GM12878 (cell line): ENCODE results near the gene CRB1. TPM values are rescaled to one million over a fixed set of nuclear protein-coding genes. Genes with fewer than 3 reads are reported as not detected.

Experiments used
- ATAC-seq: fragments of 200-7000 bp; cut with Tn5 transposase; 3 replicates; pipeline ENCODE4 v1.9.1; 2020; ENCODE audit warnings: mild to moderate bottlenecking, moderate library complexity
- BruUV-seq: library from RNA; stranded (reverse); fragments of 400-500 nt; replicated peaks from 2 replicates; lab custom pipeline; 2021; lab: Mats Ljungman, UMichigan
- CTCF ChIA-PET: fragments of 300-600 bp; sonication (Branson Sonifier 250); formaldehyde crosslinking; extraction: SDS; loops from one replicate; lab custom pipeline; 2021; ENCODE audit warnings: inconsistent platforms; lab: Yijun Ruan, JAX
- POLR2A ChIA-PET: fragments of 350-600 bp; formaldehyde crosslinking; extraction: SDS; loops from one replicate; lab custom pipeline; 2021; ENCODE audit warnings: inconsistent platforms; lab: Charles Lee
- RAD21 ChIA-PET: fragments of 300-600 bp; sonication (Branson Sonifier 250); formaldehyde crosslinking; loops from one replicate; lab custom pipeline; 2023; ENCODE audit warnings: antibody characterized with exemption; ENCODE audit not compliant: unreplicated experiment; lab: Charles Lee
- SMC1A ChIA-PET: fragments of 300-600 bp; sonication (Branson Sonifier 250); formaldehyde crosslinking; loops from one replicate; lab custom pipeline; 2023; ENCODE audit not compliant: unreplicated experiment, uncharacterized antibody; lab: Charles Lee
- DNase-seq: peaks from one replicate; pipeline ENCODE4 v3.0.0-alpha.2; 2011; ENCODE audit warnings: low read depth, low spot score
- FAIRE-seq: peaks from 3 replicates; lab custom pipeline; 2011; peaks lifted over from hg19 to GRCh38; lab: Jason Lieb, UNC
- H2AFZ ChIP-seq: 2 replicates; pipeline ENCODE4 v1.6.0; 2011; ENCODE audit warnings: low read depth, low read length, control low read depth; ENCODE audit not compliant: control insufficient read depth
- H3K27ac ChIP-seq: 2 replicates; pipeline ENCODE4 v1.5.1; 2011; ENCODE audit warnings: control low read depth; ENCODE audit not compliant: control insufficient read depth, insufficient read depth
- H3K27me3 ChIP-seq, 2 experiments: replicated peaks in 1 of 2; 2 replicates each; pipeline versions ENCODE4 v1.6.0 to v1.6.1; 2011; ENCODE audit warnings: low read length in 1 of 2; ENCODE audit not compliant: control insufficient read depth in 2 of 2, insufficient read depth in 2 of 2
- H3K36me3 ChIP-seq, 2 experiments: 2 replicates each; pipeline ENCODE4 v1.5.1; 2011; ENCODE audit warnings: low read length in 1 of 2; ENCODE audit not compliant: control insufficient read depth in 2 of 2, insufficient read depth in 2 of 2
- H3K4me1 ChIP-seq: 2 replicates; pipeline ENCODE4 v1.6.1; 2011; ENCODE audit warnings: mild to moderate bottlenecking, low read length, moderate library complexity, mixed read lengths; ENCODE audit not compliant: control insufficient read depth, insufficient read depth
- H3K4me2 ChIP-seq: 2 replicates; pipeline ENCODE4 v1.6.0; 2011; ENCODE audit warnings: control low read depth; ENCODE audit not compliant: control insufficient read depth, insufficient read depth
- H3K4me3 ChIP-seq: fragments of 200-600 bp; sonication (generic); 2 replicates; pipeline ENCODE4 v1.5.1; 2016
- H3K79me2 ChIP-seq: 2 replicates; pipeline ENCODE4 v1.6.0; 2011; ENCODE audit warnings: low read length; ENCODE audit not compliant: control insufficient read depth, insufficient read depth
- H3K9ac ChIP-seq: 2 replicates; pipeline ENCODE4 v1.8.0; 2011; ENCODE audit warnings: low read length, control low read depth, mixed read lengths; ENCODE audit not compliant: control insufficient read depth, insufficient read depth
- H3K9me3 ChIP-seq: replicated peaks from 3 replicates; pipeline ENCODE4 v1.5.1; 2011; ENCODE audit warnings: mild to moderate bottlenecking, low read length; ENCODE audit not compliant: control insufficient read depth, insufficient read depth
- H4K20me1 ChIP-seq: 2 replicates; pipeline ENCODE4 v1.6.0; 2011; ENCODE audit not compliant: control insufficient read depth, insufficient read depth
- BACH1 ChIP-seq: fragments of 450-650 bp; IDR thresholded peaks from 2 replicates; pipeline ENCODE4 v1.6.1; 2017; ENCODE audit warnings: mild to moderate bottlenecking, borderline replicate concordance
- BCL3 ChIP-seq: IDR thresholded peaks from 2 replicates; pipeline ENCODE4 v1.6.1; 2011; ENCODE audit warnings: borderline replicate concordance, low read depth, mild to moderate bottlenecking, moderate library complexity, low read length; ENCODE audit not compliant: insufficient read depth, poor library complexity, severe bottlenecking
- IKZF2 ChIP-seq, 2 experiments: fragments of 450-650 bp; IDR thresholded peaks; 2 replicates each; pipeline ENCODE4 v1.6.1; 2017; ENCODE audit warnings: mild to moderate bottlenecking in 2 of 2, moderate library complexity in 2 of 2
- MTA2 ChIP-seq: fragments of 450-650 bp; IDR thresholded peaks from 2 replicates; pipeline ENCODE4 v1.6.1; 2016; ENCODE audit warnings: low read depth, mild to moderate bottlenecking, moderate library complexity
- NBN ChIP-seq: fragments of 450-650 bp; IDR thresholded peaks from 2 replicates; pipeline ENCODE4 v1.6.1; 2016
- NFYA ChIP-seq: IDR thresholded peaks from 2 replicates; pipeline ENCODE4 v1.6.1; 2011; ENCODE audit warnings: low read depth, mild to moderate bottlenecking, low read length, improper control_type of control experiment, borderline replicate concordance
- TCF3 ChIP-seq: IDR thresholded peaks from 2 replicates; pipeline ENCODE4 v1.6.1; 2012; ENCODE audit warnings: low read depth, mild to moderate bottlenecking, low read length, borderline replicate concordance; ENCODE audit not compliant: insufficient read depth
- YY1 ChIP-seq: IDR thresholded peaks from 2 replicates; pipeline ENCODE4 v1.6.1; 2011; ENCODE audit warnings: low read depth, mild to moderate bottlenecking, low read length
- WGBS: methylation state at CpG from one replicate; pipeline ENCODE4 v1.1.6; 2016; ENCODE audit warnings: low lambda C conversion rate; ENCODE audit not compliant: insufficient replicate concordance, insufficient coverage; ENCODE audit errors: missing lambda C conversion rate; 5-methylcytosine and 5-hydroxymethylcytosine counted together
- in situ Hi-C: fragments of 300-500 bp; cut with MboI; formaldehyde crosslinking; loops from 9 replicates; pipeline ENCODE4 v1.14.3; 2018; ENCODE audit warnings: mixed read lengths
- intact Hi-C: fragments of 100-400 bp; cut with micrococcal nuclease; formaldehyde crosslinking; loops from one replicate; pipeline ENCODE4 v1.14.2; 2022; ENCODE audit not compliant: unreplicated experiment
- polyA plus RNA-seq, 11 experiments: library from polyadenylated mRNA; depleted of rRNA in 4 of 11; unstranded in 6 of 11; stranded (reverse) in 5 of 11; fragments of >200 nt; fragmentation: Nextera tagmentation in 4 of 11; fragmentation: Illumina TruSeq in 1 of 11; extraction: Ambion mirVana in 4 of 11; extraction: Trizol in 1 of 11; gene quantifications; 1 replicate in 1 of 11; 2 replicates in 10 of 11; pipeline versions ENCODE4 v1.2.1 to v1.2.3, GENCODE V29; 2011 to 2016; ENCODE audit warnings: inconsistent platforms in 2 of 11, missing spikeins in 2 of 11, low read depth in 1 of 11
- total RNA-seq, 4 experiments: library from RNA; depleted of rRNA in 3 of 4; stranded (reverse); fragments of >200 nt in 3 of 4; fragmentation: Illumina TruSeq in 1 of 4; extraction: Trizol in 1 of 4; gene quantifications; 2 replicates each; pipeline versions ENCODE4 v1.2.1 to v1.2.3, GENCODE V29; 2013 to 2021
- TF ChIP-seq, protein P1 (sequence below): fragments of 450-650 bp; conservative IDR thresholded peaks from 2 replicates; pipeline ENCODE4 v1.6.1; 2017; ENCODE audit warnings: mild to moderate bottlenecking, moderate library complexity
- TF ChIP-seq, protein P2 (sequence below): IDR thresholded peaks from 2 replicates; pipeline ENCODE4 v1.6.1; 2012; ENCODE audit warnings: low read length, inconsistent platforms
- TF ChIP-seq, protein P3 (sequence below): fragments of 150-350 bp; IDR thresholded peaks from 2 replicates; pipeline ENCODE4 v1.6.1; 2016; ENCODE audit warnings: low read depth, low read length

The CRB1 gene
- total and polyA plus RNA-seq, 10 of the 15 experiments (the other 5 are each of a cell fraction or from before 2014, with no cell fraction given): 0.06 to 0.10 (median 0.06) TPM; not detected in 7

DNA sequence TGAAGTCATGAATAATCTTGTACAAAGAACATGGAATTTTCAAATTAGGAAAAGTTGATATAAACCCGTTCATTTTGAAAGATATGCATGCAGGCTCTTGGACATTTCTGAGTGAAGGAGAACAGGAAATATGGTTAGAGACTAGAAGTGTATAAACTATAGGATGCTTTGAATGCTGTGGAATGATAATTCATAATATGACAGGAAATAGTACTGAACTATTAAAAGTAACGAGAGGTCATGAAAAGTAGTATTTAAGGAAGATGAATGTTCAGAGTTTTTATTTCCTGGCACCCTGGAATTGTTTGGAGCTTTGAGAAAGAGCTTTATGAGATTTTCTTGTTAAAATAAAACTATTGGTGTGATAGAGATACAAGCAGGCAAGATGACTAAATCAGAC, 18.7 kb upstream of the CRB1 start:
- ATAC-seq: no peak
- in situ Hi-C loops (no loop called here), intact Hi-C loops (no loop called here)
- ChIA-PET CTCF (no interaction called here), SMC1A (no interaction called here), RAD21 (interaction anchor here (2.1 kb wide), 1 partner anchor 25 kb away, joined by 6 read pairs; no protein-coding TSS in a partner anchor), POLR2A (no interaction called here)
- Histone ChIP-seq H2AFZ (no peak overlapping the region), H4K20me1 (no peaks in the 10 kb centered on the region), H3K4me2 (no peak overlapping the region), H3K4me3 (no peak overlapping the region), H3K4me1 (no peaks in the 10 kb centered on the region), H3K27ac (no peak overlapping the region), H3K79me2 (no peaks in the 10 kb centered on the region), H3K9me3 (no peaks in the 10 kb centered on the region), H3K36me3 (no peaks in the 10 kb centered on the region), H3K27me3 (no peaks in the 10 kb centered on the region), H3K9ac (no peak overlapping the region)
- no peak for FAIRE-seq
- DNase-seq: no peak
- BruUV-seq: no TSS peak
- TF ChIP-seq MTA2: no peak
- no peak for TF ChIP-seq NFYA
- no peak for TF ChIP-seq NBN
- no peak for TF ChIP-seq BCL3
- TF ChIP-seq YY1: no peak
- TF ChIP-seq BACH1: no peak
- TF ChIP-seq, protein P1, sequence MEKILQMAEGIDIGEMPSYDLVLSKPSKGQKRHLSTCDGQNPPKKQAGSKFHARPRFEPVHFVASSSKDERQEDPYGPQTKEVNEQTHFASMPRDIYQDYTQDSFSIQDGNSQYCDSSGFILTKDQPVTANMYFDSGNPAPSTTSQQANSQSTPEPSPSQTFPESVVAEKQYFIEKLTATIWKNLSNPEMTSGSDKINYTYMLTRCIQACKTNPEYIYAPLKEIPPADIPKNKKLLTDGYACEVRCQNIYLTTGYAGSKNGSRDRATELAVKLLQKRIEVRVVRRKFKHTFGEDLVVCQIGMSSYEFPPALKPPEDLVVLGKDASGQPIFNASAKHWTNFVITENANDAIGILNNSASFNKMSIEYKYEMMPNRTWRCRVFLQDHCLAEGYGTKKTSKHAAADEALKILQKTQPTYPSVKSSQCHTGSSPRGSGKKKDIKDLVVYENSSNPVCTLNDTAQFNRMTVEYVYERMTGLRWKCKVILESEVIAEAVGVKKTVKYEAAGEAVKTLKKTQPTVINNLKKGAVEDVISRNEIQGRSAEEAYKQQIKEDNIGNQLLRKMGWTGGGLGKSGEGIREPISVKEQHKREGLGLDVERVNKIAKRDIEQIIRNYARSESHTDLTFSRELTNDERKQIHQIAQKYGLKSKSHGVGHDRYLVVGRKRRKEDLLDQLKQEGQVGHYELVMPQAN: no peak
- TF ChIP-seq, protein P2, sequence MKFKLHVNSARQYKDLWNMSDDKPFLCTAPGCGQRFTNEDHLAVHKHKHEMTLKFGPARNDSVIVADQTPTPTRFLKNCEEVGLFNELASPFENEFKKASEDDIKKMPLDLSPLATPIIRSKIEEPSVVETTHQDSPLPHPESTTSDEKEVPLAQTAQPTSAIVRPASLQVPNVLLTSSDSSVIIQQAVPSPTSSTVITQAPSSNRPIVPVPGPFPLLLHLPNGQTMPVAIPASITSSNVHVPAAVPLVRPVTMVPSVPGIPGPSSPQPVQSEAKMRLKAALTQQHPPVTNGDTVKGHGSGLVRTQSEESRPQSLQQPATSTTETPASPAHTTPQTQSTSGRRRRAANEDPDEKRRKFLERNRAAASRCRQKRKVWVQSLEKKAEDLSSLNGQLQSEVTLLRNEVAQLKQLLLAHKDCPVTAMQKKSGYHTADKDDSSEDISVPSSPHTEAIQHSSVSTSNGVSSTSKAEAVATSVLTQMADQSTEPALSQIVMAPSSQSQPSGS: no peak
- TF ChIP-seq IKZF2 (IDR thresholded peaks at IDR 0.05): no peak
- TF ChIP-seq, protein P3, sequence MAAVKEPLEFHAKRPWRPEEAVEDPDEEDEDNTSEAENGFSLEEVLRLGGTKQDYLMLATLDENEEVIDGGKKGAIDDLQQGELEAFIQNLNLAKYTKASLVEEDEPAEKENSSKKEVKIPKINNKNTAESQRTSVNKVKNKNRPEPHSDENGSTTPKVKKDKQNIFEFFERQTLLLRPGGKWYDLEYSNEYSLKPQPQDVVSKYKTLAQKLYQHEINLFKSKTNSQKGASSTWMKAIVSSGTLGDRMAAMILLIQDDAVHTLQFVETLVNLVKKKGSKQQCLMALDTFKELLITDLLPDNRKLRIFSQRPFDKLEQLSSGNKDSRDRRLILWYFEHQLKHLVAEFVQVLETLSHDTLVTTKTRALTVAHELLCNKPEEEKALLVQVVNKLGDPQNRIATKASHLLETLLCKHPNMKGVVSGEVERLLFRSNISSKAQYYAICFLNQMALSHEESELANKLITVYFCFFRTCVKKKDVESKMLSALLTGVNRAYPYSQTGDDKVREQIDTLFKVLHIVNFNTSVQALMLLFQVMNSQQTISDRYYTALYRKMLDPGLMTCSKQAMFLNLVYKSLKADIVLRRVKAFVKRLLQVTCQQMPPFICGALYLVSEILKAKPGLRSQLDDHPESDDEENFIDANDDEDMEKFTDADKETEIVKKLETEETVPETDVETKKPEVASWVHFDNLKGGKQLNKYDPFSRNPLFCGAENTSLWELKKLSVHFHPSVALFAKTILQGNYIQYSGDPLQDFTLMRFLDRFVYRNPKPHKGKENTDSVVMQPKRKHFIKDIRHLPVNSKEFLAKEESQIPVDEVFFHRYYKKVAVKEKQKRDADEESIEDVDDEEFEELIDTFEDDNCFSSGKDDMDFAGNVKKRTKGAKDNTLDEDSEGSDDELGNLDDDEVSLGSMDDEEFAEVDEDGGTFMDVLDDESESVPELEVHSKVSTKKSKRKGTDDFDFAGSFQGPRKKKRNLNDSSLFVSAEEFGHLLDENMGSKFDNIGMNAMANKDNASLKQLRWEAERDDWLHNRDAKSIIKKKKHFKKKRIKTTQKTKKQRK: no peak
- no peak for TF ChIP-seq TCF3
- 51% methylated on average over 2 of the region's 2 CpGs for WGBS
